ENCODE data around the gene CBLB. TPM values are rescaled to one million over a fixed set of nuclear protein-coding genes. Genes with fewer than 3 reads are reported as not detected.
"Not testable (repeated sequence)": the region's sequence is repeated elsewhere in the genome, so short reads cannot be mapped to it uniquely, and the experiment has no call there.

Gene CBLB
- total and polyA plus RNA-seq, 7 donors: 4.2 to 18.2 (median 12.1) TPM

- Histone ChIP-seq H3K27me3 (ENCODE audit: insufficient read depth in 3 of 3, low read length in 2 of 3) (no peaks in the 10 kb centered on the region), H3K9me3 (no peaks in the 10 kb centered on the region), H3K4me1 (no peaks in the 10 kb centered on the region), H3K4me3 (no peak overlapping the region), H3K36me3 (ENCODE audit: insufficient read depth in 1 of 2, low read depth in 1 of 2) (peaks cover 0 to 3% of the 10 kb centered on the region in 2 donors), H3K27ac (no peak overlapping the region)
- no peak for DNase-seq
- no peak for ATAC-seq
- no peak for TF ChIP-seq CTCF (IDR thresholded peaks at IDR 0.05)
- intact Hi-C loops (cut with DNase I): no loop called here
- 89 to 97% (median 93%) methylated on average over 2 of the region's 2 CpGs for WGBS, 3 donors
Observed at GRCh38 chr3:105764378-105765307, 104.2 kb downstream of the CBLB start.

GRCh38 chr3:105763659-105764036 lies 105.2 kb downstream of the CBLB start:
- H3K9me3 ChIP-seq: no peaks in the 10 kb centered on the region
- no peak for TF ChIP-seq CTCF (IDR thresholded peaks at IDR 0.05)
- no peak for DNase-seq
- no peak overlapping the region for H3K27ac ChIP-seq
- H3K4me3 ChIP-seq: no peak overlapping the region
- intact Hi-C loops (cut with DNase I): no loop called here
- H3K36me3 ChIP-seq (ENCODE audit: insufficient read depth in 1 of 2, low read depth in 1 of 2): peaks cover 0 to 3% of the 10 kb centered on the region in 2 donors
- no peak for ATAC-seq
- no peaks in the 10 kb centered on the region for H3K27me3 ChIP-seq (ENCODE audit: insufficient read depth in 3 of 3, low read length in 2 of 3)
- no peaks in the 10 kb centered on the region for H3K4me1 ChIP-seq

- Histone ChIP-seq H3K36me3 (ENCODE audit: insufficient read depth in 1 of 2, low read depth in 1 of 2) (peaks cover 0 to 3% of the 10 kb centered on the region in 2 donors), H3K9me3 (no peaks in the 10 kb centered on the region), H3K27ac (no peak overlapping the region), H3K4me3 (no peak overlapping the region), H3K4me1 (no peaks in the 10 kb centered on the region), H3K27me3 (ENCODE audit: insufficient read depth in 3 of 3, low read length in 2 of 3) (no peaks in the 10 kb centered on the region)
- WGBS, 3 donors: 98 to 99% (median 98%) methylated on average over 13 of the region's 13 CpGs
- no peak for TF ChIP-seq CTCF (IDR thresholded peaks at IDR 0.05)
- DNase-seq: no peak
- intact Hi-C loops (cut with DNase I): no loop called here
- no peak for ATAC-seq
Observed at GRCh38 chr3:105762749-105763658, 105.8 kb downstream of the CBLB start.

- H3K9me3 ChIP-seq; DNase-seq; H3K4me1 ChIP-seq; H3K4me3 ChIP-seq; intact Hi-C loops (cut with DNase I); H3K36me3 ChIP-seq (ENCODE audit: insufficient read depth in 1 of 2, low read depth in 1 of 2); H3K27me3 ChIP-seq (ENCODE audit: insufficient read depth in 3 of 3, low read length in 2 of 3); H3K27ac ChIP-seq; ATAC-seq: not testable (repeated sequence)
- 86 to 88% (median 88%) methylated on average over 1 of the region's 1 CpG for WGBS, 3 donors
Observed at GRCh38 chr3:105762214-105762613, 106.6 kb downstream of the CBLB start.

Data from psoas muscle (tissue), 8 donors.